Stomach (tissue), 9 donors: Measurements from ENCODE around the gene MTM1. TPM values are rescaled to one million over a fixed set of nuclear protein-coding genes. Genes with fewer than 3 reads are reported as not detected.

Source experiments
- DNase-seq, 2 donors: peaks; one replicate each; pipeline versions ENCODE4 v3.0.0 to v3.0.0-alpha.2; 2013 to 2019
- H3K27ac ChIP-seq, 5 donors: fragments of 200-600 bp in 4 of 5; sonication (generic) in 4 of 5; one replicate each; pipeline ENCODE4 v1.5.1; 2013 to 2019; ENCODE audit warnings: mild to moderate bottlenecking in 1 of 5, moderate library complexity in 1 of 5
- H3K27me3 ChIP-seq, 3 donors: fragments of 200-600 bp; sonication (generic); one replicate each; pipeline ENCODE4 v1.5.1; 2017 to 2019; ENCODE audit warnings: mixed run types in 1 of 3
- H3K36me3 ChIP-seq, 4 donors: fragments of 200-600 bp; sonication (generic); 1 replicate in 3 of 4; 2 replicates in 1 of 4; pipeline ENCODE4 v1.5.1; 2016 to 2019
- H3K4me1 ChIP-seq, 4 donors: fragments of 200-600 bp; sonication (generic); one replicate each; pipeline ENCODE4 v1.5.1; 2016 to 2019
- H3K4me3 ChIP-seq, 4 donors: fragments of 200-600 bp; sonication (generic) in 3 of 4; one replicate each; pipeline ENCODE4 v1.5.1; 2016 to 2019; ENCODE audit warnings: mild to moderate bottlenecking in 1 of 4
- H3K9me3 ChIP-seq, 4 donors: fragments of 200-600 bp; sonication (generic); one replicate each; pipeline ENCODE4 v1.5.1; 2016 to 2019
- CTCF ChIP-seq, 7 experiments: fragments of 450-650 bp in 4 of 7; fragments of 200-600 bp in 3 of 7; sonication (generic) in 3 of 7; IDR thresholded peaks; one replicate each; pipeline ENCODE4 v1.5.1; 2016 to 2019; ENCODE audit warnings: antibody characterized with exemption in 7 of 7, control low read depth in 2 of 7, mild to moderate bottlenecking in 1 of 7
- EP300 ChIP-seq: sonication (generic); formaldehyde crosslinking; IDR thresholded peaks from one replicate; pipeline ENCODE4 v1.6.1; 2017; ENCODE audit warnings: antibody characterized with exemption
- POLR2A ChIP-seq, 4 donors: fragments of 450-650 bp; IDR thresholded peaks; one replicate each; pipeline ENCODE4 v1.6.1; 2016; ENCODE audit warnings: antibody characterized with exemption in 4 of 4, control low read depth in 2 of 4, mild to moderate bottlenecking in 1 of 4, moderate library complexity in 1 of 4
- POLR2AphosphoS5 ChIP-seq, 3 donors: sonication (generic); formaldehyde crosslinking; IDR thresholded peaks; one replicate each; pipeline ENCODE4 v1.6.1; 2016; ENCODE audit warnings: antibody characterized with exemption in 3 of 3
- WGBS, 5 donors: extraction: QIAGEN DNeasy Blood & Tissue Kit in 3 of 5; methylation state at CpG; one replicate each; pipeline versions ENCODE4 v1.1.5 to v1.1.7; 2013 to 2018; 5-methylcytosine and 5-hydroxymethylcytosine counted together
- intact Hi-C: fragments of 100-400 bp; cut with DNase I; formaldehyde crosslinking; loops from one replicate; pipeline ENCODE4 v1.15.1; 2023; ENCODE audit warnings: low total_unique reads
- polyA plus RNA-seq, 3 donors: library from polyadenylated mRNA; stranded (reverse); fragments of 200-250 nt; gene quantifications; one replicate each; pipeline ENCODE4 v1.2.3, GENCODE V29; 2013
- total RNA-seq, 5 donors: library from RNA; depleted of rRNA; stranded (reverse); fragments of >200 nt; gene quantifications; one replicate each; pipeline versions ENCODE4 v1.1.0 to v1.2.3, GENCODE V29; 2014 to 2016
- donor health status: healthy with polysubstance abuse.
- donor health status: Bipolar disorder and iron deficiency.
- donor health status: healthy.

The MTM1 gene
- total and polyA plus RNA-seq, 8 donors: 3.5 to 28.0 (median 6.7) TPM

- H3K27ac ChIP-seq: no peak overlapping the region
- no peaks in the 10 kb centered on the region for H3K36me3 ChIP-seq
- H3K4me1 ChIP-seq: no peaks in the 10 kb centered on the region
- H3K4me3 ChIP-seq: no peak overlapping the region
- no peaks in the 10 kb centered on the region for H3K27me3 ChIP-seq
- WGBS, 5 donors: 74 to 86% (median 76%) methylated on average over 3 of the region's 3 CpGs
- no peak for TF ChIP-seq POLR2AphosphoS5 (IDR thresholded peaks at IDR 0.05)
- TF ChIP-seq POLR2A (IDR thresholded peaks at IDR 0.05): no peak
- TF ChIP-seq EP300: no peak
- TF ChIP-seq CTCF (IDR thresholded peaks at IDR 0.05): no peak
- intact Hi-C loops: no loop called here
- no peak for DNase-seq
- H3K9me3 ChIP-seq: peaks cover 0 to 13% (median 6%) of the 10 kb centered on the region in 4 donors
These were observed 34.6 kb upstream of the MTM1 start for GRCh38 chrX:150533863-150534262.

DNA sequence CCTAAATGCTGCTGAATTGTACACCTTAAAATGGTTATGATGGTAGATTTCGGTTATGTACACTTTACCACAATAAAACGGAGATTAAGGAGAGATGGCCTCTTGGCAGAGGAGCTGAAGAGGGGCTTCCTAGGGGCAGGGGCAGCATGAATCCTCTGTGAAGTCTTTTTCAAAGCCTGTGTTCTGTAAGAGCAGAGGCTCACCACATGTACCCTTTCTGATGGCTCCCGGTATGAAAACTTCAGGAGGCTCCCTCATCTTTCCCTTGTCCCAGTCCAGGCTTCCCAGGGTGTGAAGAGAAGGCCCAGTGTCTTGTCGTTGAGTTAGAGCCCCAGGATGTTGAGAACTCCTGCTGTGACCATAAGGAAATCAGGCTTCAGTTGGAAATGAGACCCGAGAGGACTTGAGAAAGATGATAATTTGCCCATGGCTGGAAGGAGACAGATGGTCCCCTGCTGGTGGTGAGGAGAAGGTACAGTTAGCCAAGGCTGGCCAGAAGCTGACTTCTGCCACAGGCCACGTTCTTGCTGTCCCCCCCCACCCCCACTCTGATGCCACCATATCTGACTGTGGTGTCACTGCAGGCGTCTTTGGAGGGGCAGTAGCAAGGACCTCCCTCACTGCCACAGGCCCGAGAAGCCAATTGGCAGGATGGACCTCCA is 31.8 kb upstream of the MTM1 start:
- no peak overlapping the region for H3K4me3 ChIP-seq
- H3K36me3 ChIP-seq: no peaks in the 10 kb centered on the region
- H3K27ac ChIP-seq: no peak overlapping the region
- H3K27me3 ChIP-seq: no peaks in the 10 kb centered on the region
- WGBS, 5 donors: 46 to 67% (median 59%) methylated on average over 5 to 8 of the region's 8 CpGs
- intact Hi-C loops: no loop called here
- H3K4me1 ChIP-seq: no peaks in the 10 kb centered on the region
- no peak for DNase-seq
- H3K9me3 ChIP-seq: peaks cover 0 to 13% (median 6%) of the 10 kb centered on the region in 4 donors
- TF ChIP-seq CTCF (IDR thresholded peaks at IDR 0.05): peak in 2 of 7 experiments; percentile 8 to 10
- no peak for TF ChIP-seq POLR2AphosphoS5 (IDR thresholded peaks at IDR 0.05)

DNA sequence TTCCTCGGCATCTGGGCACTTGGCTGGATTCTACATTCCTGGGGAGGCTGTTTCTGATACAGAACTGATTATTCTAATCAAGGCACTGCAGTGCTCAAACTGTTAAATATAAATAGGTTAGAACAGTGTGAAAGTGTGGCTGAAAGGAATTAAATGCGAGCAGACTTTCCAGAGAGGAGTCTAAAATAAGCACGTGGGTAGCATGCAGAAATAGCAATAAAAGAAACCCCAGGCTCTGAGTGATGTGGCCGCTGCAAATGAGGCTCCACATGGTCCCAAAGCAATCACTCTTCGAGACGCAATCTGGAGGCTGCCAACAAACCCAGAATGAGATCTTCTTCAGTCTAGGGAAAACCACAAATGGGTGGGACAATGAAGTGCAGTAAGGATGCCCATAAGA is 30.6 kb upstream of the MTM1 start:
- Histone ChIP-seq H3K27ac (no peak overlapping the region), H3K4me1 (no peaks in the 10 kb centered on the region), H3K9me3 (peaks cover 0 to 13% (median 6%) of the 10 kb centered on the region in 4 donors), H3K27me3 (no peaks in the 10 kb centered on the region), H3K4me3 (no peak overlapping the region), H3K36me3 (no peaks in the 10 kb centered on the region)
- WGBS, 5 donors: 55 to 79% (median 61%) methylated on average over 6 of the region's 6 CpGs
- no peak for TF ChIP-seq EP300
- TF ChIP-seq CTCF (IDR thresholded peaks at IDR 0.05): no peak
- TF ChIP-seq POLR2AphosphoS5 (IDR thresholded peaks at IDR 0.05): no peak
- TF ChIP-seq POLR2A (IDR thresholded peaks at IDR 0.05): no peak
- intact Hi-C loops: no loop called here
- no peak for DNase-seq

- Histone ChIP-seq H3K4me1 (peaks cover 0 to 1% (median 0%) of the 10 kb centered on the region in 4 donors), H3K4me3 (no peak overlapping the region), H3K27me3 (no peaks in the 10 kb centered on the region), H3K9me3 (peaks cover 0 to 13% (median 6%) of the 10 kb centered on the region in 4 donors), H3K36me3 (no peaks in the 10 kb centered on the region), H3K27ac (no peak overlapping the region)
- WGBS, 5 donors: 68 to 82% (median 75%) methylated on average over 5 to 6 of the region's 6 CpGs
- TF ChIP-seq EP300: no peak
- intact Hi-C loops: no loop called here
- no peak for DNase-seq
These were observed 27.5 kb upstream of the MTM1 start for GRCh38 chrX:150540965-150541364.

- H3K9me3 ChIP-seq: no peaks in the 10 kb centered on the region
- intact Hi-C loops: no loop called here
- H3K27me3 ChIP-seq: no peaks in the 10 kb centered on the region
- H3K27ac ChIP-seq: no peak overlapping the region
- peaks cover 0 to 18% (median 0%) of the 10 kb centered on the region in 4 donors for H3K4me1 ChIP-seq
- no peak for TF ChIP-seq EP300
- TF ChIP-seq CTCF (IDR thresholded peaks at IDR 0.05): no peak
- no peak for TF ChIP-seq POLR2AphosphoS5 (IDR thresholded peaks at IDR 0.05)
- no peak for TF ChIP-seq POLR2A (IDR thresholded peaks at IDR 0.05)
- 93 to 100% (median 97%) methylated on average over 4 of the region's 4 CpGs for WGBS, 5 donors
- DNase-seq: no peak
- H3K4me3 ChIP-seq: no peak overlapping the region
- no peaks in the 10 kb centered on the region for H3K36me3 ChIP-seq
These were observed 25.6 kb upstream of the MTM1 start for GRCh38 chrX:150542846-150543229.
